Measurements from ENCODE around the gene TMC3.
"Not testable (repeated sequence)": the region's sequence is repeated elsewhere in the genome, so short reads cannot be mapped to it uniquely, and the experiment has no call there.

The TMC3 gene

GRCh38 chr15:81349271-81349670 lies 24.7 kb downstream of the TMC3 start:
- TF ChIP-seq CTCF (IDR thresholded peaks at IDR 0.05; ENCODE audit: low read depth, low read length): no peak
- no peak overlapping the region for H3K4me3 ChIP-seq (ENCODE audit: low read depth, low read length)
- H3K27me3 ChIP-seq (ENCODE audit: insufficient read depth, low read depth, severe bottlenecking): no peaks in the 10 kb centered on the region
- H3K27ac ChIP-seq: no peak overlapping the region
- no peaks in the 10 kb centered on the region for H3K9me3 ChIP-seq (ENCODE audit: severe bottlenecking)
- no peak for DNase-seq
- no peaks in the 10 kb centered on the region for H3K36me3 ChIP-seq

- H3K27ac ChIP-seq; H3K4me3 ChIP-seq (ENCODE audit: low read depth, low read length); DNase-seq; H3K9me3 ChIP-seq (ENCODE audit: severe bottlenecking); H3K27me3 ChIP-seq (ENCODE audit: insufficient read depth, low read depth, severe bottlenecking); H3K36me3 ChIP-seq: not testable (repeated sequence)
These were observed 25.3 kb downstream of the TMC3 start for GRCh38 chr15:81348691-81349090.

GRCh38 chr15:81347910-81348309 lies 26.1 kb downstream of the TMC3 start:
- no peak for DNase-seq
- Histone ChIP-seq H3K27me3 (ENCODE audit: insufficient read depth, low read depth, severe bottlenecking) (no peaks in the 10 kb centered on the region), H3K4me3 (ENCODE audit: low read depth, low read length) (no peak overlapping the region), H3K9me3 (ENCODE audit: severe bottlenecking) (no peaks in the 10 kb centered on the region), H3K27ac (no peak overlapping the region), H3K36me3 (no peaks in the 10 kb centered on the region)
- no peak for TF ChIP-seq CTCF (IDR thresholded peaks at IDR 0.05; ENCODE audit: low read depth, low read length)

- Histone ChIP-seq H3K9me3 (ENCODE audit: severe bottlenecking) (no peaks in the 10 kb centered on the region), H3K4me3 (ENCODE audit: low read depth, low read length) (no peak overlapping the region), H3K27me3 (ENCODE audit: insufficient read depth, low read depth, severe bottlenecking) (no peaks in the 10 kb centered on the region), H3K27ac (no peak overlapping the region), H3K36me3 (no peaks in the 10 kb centered on the region)
- no peak for TF ChIP-seq CTCF (IDR thresholded peaks at IDR 0.05; ENCODE audit: low read depth, low read length)
- no peak for DNase-seq
These were observed 27.4 kb downstream of the TMC3 start for GRCh38 chr15:81346611-81347010.

DNA sequence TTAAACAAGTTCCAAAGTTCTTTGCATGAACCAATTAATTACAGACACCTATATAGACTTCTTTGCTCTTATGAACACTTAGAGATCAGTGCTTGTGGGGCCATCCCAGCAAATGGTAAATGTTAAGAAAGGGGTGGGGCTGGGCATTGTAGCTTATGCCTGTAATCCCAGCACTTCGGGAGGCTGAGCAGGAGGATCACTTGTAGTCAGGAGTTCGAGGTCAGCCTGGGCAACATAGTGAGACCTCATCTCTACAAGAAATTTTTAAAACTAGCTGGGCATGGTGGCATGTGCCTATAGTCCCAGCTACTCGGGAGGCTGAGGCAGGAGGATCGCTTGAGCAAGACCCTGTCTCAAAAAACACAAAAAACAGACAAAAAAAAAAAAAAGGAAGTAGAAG lies 30.6 kb downstream of the TMC3 start:
- no peak overlapping the region for H3K27ac ChIP-seq
- H3K27me3 ChIP-seq (ENCODE audit: insufficient read depth, low read depth, severe bottlenecking): no peaks in the 10 kb centered on the region
- no peaks in the 10 kb centered on the region for H3K9me3 ChIP-seq (ENCODE audit: severe bottlenecking)
- no peak overlapping the region for H3K4me3 ChIP-seq (ENCODE audit: low read depth, low read length)
- TF ChIP-seq CTCF (IDR thresholded peaks at IDR 0.05; ENCODE audit: low read depth, low read length): no peak
- no peak for DNase-seq
- H3K36me3 ChIP-seq: no peaks in the 10 kb centered on the region

DNA sequence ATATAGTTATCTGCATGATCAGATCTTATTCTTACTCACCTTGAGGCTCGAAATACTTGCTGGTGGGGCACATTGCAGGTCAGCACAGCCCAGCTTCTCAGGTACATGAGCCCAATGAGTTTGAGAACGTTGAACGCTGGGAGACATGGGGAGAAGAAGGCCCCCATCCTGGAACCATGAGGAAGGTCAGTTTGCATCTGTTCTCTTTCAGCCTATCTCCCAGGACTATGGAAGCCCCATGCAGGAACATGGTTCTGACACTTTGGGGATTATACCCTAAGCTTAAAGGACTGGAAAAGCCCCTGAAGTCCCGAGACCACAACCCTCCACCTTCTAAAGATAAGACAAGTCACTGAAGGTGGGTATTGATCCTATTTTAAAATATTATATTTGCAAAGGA lies 32.7 kb downstream of the TMC3 start:
- Histone ChIP-seq H3K27me3 (ENCODE audit: insufficient read depth, low read depth, severe bottlenecking) (no peaks in the 10 kb centered on the region), H3K27ac (no peak overlapping the region), H3K36me3 (no peaks in the 10 kb centered on the region), H3K9me3 (ENCODE audit: severe bottlenecking) (no peaks in the 10 kb centered on the region), H3K4me3 (ENCODE audit: low read depth, low read length) (no peak overlapping the region)
- TF ChIP-seq CTCF (IDR thresholded peaks at IDR 0.05; ENCODE audit: low read depth, low read length): no peak
- DNase-seq: no peak

Data from WERI-Rb-1 (cell line).